HEK293T (cell line): Measurements from ENCODE around the gene NRM.
A peak's percentile ranks its signal among the peaks of the same experiment; 100 is the strongest.

ENCODE experiments used
- CTCF ChIA-PET: fragments of 350-600 bp; formaldehyde crosslinking; extraction: SDS; loops from one replicate; lab custom pipeline; 2021; ENCODE audit warnings: antibody characterized with exemption, inconsistent platforms; lab: Yijun Ruan, JAX
- POLR2A ChIA-PET: fragments of 350-600 bp; formaldehyde crosslinking; extraction: SDS; loops from one replicate; lab custom pipeline; 2020; ENCODE audit warnings: antibody characterized with exemption, inconsistent platforms; lab: Yijun Ruan, JAX
- DNase-seq: peaks from one replicate; pipeline ENCODE4 v3.0.0; 2012; ENCODE audit warnings: mixed read lengths; ENCODE audit errors: extremely low spot score
- ARNT ChIP-seq: fragments of 450-650 bp; IDR thresholded peaks from 2 replicates; pipeline ENCODE4 v1.6.1; 2017; ENCODE audit warnings: mild to moderate bottlenecking
- BHLHE40 ChIP-seq: fragments of 450-650 bp; IDR thresholded peaks from 2 replicates; pipeline ENCODE4 v1.6.1; 2016; ENCODE audit warnings: mild to moderate bottlenecking, moderate library complexity, borderline replicate concordance
- CTBP1 ChIP-seq: fragments of 450-650 bp; IDR thresholded peaks from 2 replicates; pipeline ENCODE4 v1.6.1; 2016; ENCODE audit warnings: borderline replicate concordance
- ELF4 ChIP-seq: fragments of 450-650 bp; IDR thresholded peaks from 2 replicates; pipeline ENCODE4 v1.6.1; 2017; ENCODE audit warnings: antibody characterized with exemption
- FOXA1 ChIP-seq: fragments of 450-650 bp; IDR thresholded peaks from 2 replicates; pipeline ENCODE4 v1.6.1; 2016; ENCODE audit warnings: mild to moderate bottlenecking
- FOXK2 ChIP-seq: fragments of 450-650 bp; IDR thresholded peaks from 2 replicates; pipeline ENCODE4 v1.6.1; 2016; ENCODE audit warnings: mild to moderate bottlenecking
- FOXM1 ChIP-seq: fragments of 450-650 bp; IDR thresholded peaks from 2 replicates; pipeline ENCODE4 v1.6.1; 2017; ENCODE audit warnings: mild to moderate bottlenecking, borderline replicate concordance
- HDGF ChIP-seq: fragments of 450-650 bp; IDR thresholded peaks from 2 replicates; pipeline ENCODE4 v1.6.1; 2017; ENCODE audit warnings: antibody characterized with exemption, borderline replicate concordance
- L3MBTL2 ChIP-seq: fragments of 450-650 bp; conservative IDR thresholded peaks from 2 replicates; pipeline ENCODE4 v1.6.1; 2016; ENCODE audit warnings: mild to moderate bottlenecking
- LEF1 ChIP-seq: fragments of 450-650 bp; IDR thresholded peaks from 2 replicates; pipeline ENCODE4 v1.6.1; 2017; ENCODE audit warnings: mild to moderate bottlenecking, borderline replicate concordance
- NFRKB ChIP-seq: fragments of 450-650 bp; IDR thresholded peaks from 2 replicates; pipeline ENCODE4 v1.6.1; 2016; ENCODE audit warnings: mild to moderate bottlenecking, moderate library complexity
- PKNOX1 ChIP-seq: fragments of 450-650 bp; IDR thresholded peaks from 2 replicates; pipeline ENCODE4 v1.6.1; 2016
- SP1 ChIP-seq: fragments of 450-650 bp; IDR thresholded peaks from 2 replicates; pipeline ENCODE4 v1.6.1; 2017
- SUZ12 ChIP-seq: fragments of 450-650 bp; IDR thresholded peaks from 2 replicates; pipeline ENCODE4 v1.6.1; 2016; ENCODE audit warnings: mild to moderate bottlenecking
- TARDBP ChIP-seq: fragments of 450-650 bp; IDR thresholded peaks from 2 replicates; pipeline ENCODE4 v1.6.1; 2016
- ZNF384 ChIP-seq: fragments of 450-650 bp; IDR thresholded peaks from 2 replicates; pipeline ENCODE4 v1.6.1; 2016

NRM gene

DNA sequence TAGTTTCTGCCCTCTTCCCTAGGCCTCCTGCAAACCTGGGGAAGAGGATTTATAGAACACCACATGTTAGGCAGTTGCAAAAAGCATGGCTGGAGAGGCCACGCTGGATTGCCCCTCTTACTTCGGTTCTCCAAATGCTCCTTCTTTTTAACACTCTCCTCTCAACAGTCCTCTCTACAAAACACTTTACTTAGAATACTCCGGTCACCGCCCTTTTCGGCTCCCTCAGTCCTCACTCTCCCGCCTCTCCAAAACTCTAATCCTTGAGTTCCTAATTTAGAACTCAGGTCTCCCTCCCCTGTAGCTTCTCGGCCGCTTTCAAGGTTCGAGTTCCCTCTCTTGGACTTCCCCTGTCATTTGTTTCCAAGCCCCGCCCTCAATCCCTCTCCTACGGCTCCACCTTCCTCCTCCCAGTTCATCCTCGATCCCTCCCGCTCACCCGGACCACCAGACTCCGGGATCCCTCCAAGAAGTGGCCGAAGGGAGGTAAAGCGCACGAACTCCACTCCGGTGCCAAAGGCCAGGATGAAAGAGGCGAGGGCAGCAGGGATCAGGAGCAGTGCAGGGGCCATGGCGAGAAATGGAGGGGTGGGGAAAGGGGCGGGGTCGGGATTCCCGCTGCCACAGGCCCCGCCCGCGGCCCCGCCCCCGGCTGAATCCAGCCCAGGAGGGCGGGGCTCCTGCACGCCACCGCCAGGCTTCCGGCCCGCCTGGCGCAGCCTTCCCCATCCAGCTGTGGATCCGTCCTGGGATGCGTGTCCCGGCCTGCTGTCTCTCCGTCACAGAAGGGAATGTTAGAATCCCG, at the start of gene NRM:
Gene NRM (minus strand): TSS at position 582 of the 805 bp plus-strand sequence. CDS start 10 bp downstream, at position 572.
- peak; percentile 94 for DNase-seq
- ChIA-PET POLR2A (interaction anchor here (0.7 to 6.3 kb wide), 12 partner anchors 9 to 75 kb away, joined by 3 to 101 read pairs (median 6); partner anchors contain the start of genes DHX16 and MDC1), CTCF (interaction anchor here (0.6 to 1.4 kb wide), 3 partner anchors 7 to 76 kb away, joined by 3 to 5 read pairs (median 4); no protein-coding TSS in a partner anchor)
- peak; percentile 58 for TF ChIP-seq PKNOX1
- TF ChIP-seq SP1, result no peak
- no peak for TF ChIP-seq FOXM1
- TF ChIP-seq TARDBP, result no peak
- peak; percentile 75 for TF ChIP-seq L3MBTL2

GRCh38 chr6:30740540-30740870, 49.7 kb upstream of the NRM start:
- DNase-seq, result no peak
- no peak for TF ChIP-seq LEF1
- no peak for TF ChIP-seq SUZ12
- TF ChIP-seq PKNOX1, result no peak
- TF ChIP-seq ARNT, result no peak
- ChIA-PET POLR2A (interaction anchor here (1.0 to 1.8 kb wide), 2 partner anchors 10 to 20 kb away, joined by 3 to 5 read pairs; partner anchors contain the start of gene TUBB), CTCF (no interaction called here)

DNA sequence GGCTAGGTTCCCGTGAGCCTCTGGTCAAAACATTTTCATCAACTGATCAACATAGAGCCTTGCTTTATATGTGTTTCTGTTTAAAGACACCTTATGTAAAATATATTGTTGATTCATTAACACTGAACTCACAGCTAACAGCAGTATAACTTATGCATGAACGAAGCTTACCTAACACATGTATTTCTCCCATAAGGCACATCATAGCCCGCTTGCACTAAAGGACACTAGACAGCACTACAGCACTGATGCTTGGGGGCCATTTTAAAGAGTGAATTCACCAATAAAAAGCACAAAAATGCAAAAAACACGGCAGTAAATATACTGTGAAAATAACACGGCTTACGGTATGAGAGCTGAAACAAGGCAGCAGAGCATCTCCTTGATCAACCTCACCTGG, 47.7 kb upstream of the NRM start:
- TF ChIP-seq FOXK2, result no peak
- TF ChIP-seq PKNOX1, result no peak
- TF ChIP-seq L3MBTL2, result no peak
- TF ChIP-seq ARNT, result no peak
- TF ChIP-seq SP1, result no peak
- no peak for TF ChIP-seq FOXA1
- no peak for TF ChIP-seq LEF1
- no peak for TF ChIP-seq SUZ12
- no peak for TF ChIP-seq HDGF
- TF ChIP-seq TARDBP, result no peak
- no peak for TF ChIP-seq NFRKB
- TF ChIP-seq BHLHE40, result no peak
- TF ChIP-seq CTBP1, result no peak
- no peak for TF ChIP-seq ZNF384
- TF ChIP-seq ELF4, result no peak
- TF ChIP-seq FOXM1, result no peak
- CTCF ChIA-PET, result interaction anchor here (0.9 kb wide), 1 partner anchor 341 kb away, joined by 3 read pairs; no protein-coding TSS in a partner anchor
- POLR2A ChIA-PET, result interaction anchor here (1.8 kb wide), 1 partner anchor 18 kb away, joined by 5 read pairs; the partner anchor contains the start of gene TUBB
- no peak for DNase-seq

- TF ChIP-seq HDGF (no peak), FOXA1 (no peak), LEF1 (no peak), TARDBP (no peak), ELF4 (no peak), SUZ12 (no peak), ARNT (no peak), SP1 (no peak), BHLHE40 (no peak), NFRKB (no peak), PKNOX1 (no peak), ZNF384 (no peak), L3MBTL2 (no peak), FOXM1 (no peak), FOXK2 (no peak), CTBP1 (no peak)
- DNase-seq, result no peak
- ChIA-PET CTCF (interaction anchor here (1.0 kb wide), 1 partner anchor 13 kb away, joined by 3 read pairs; no protein-coding TSS in a partner anchor), POLR2A (interaction anchor here (1.5 kb wide), 1 partner anchor 18 kb away, joined by 6 read pairs; the partner anchor contains the start of gene MDC1)
These were observed 45.0 kb upstream of the NRM start for GRCh38 chr6:30735668-30736314.

DNA sequence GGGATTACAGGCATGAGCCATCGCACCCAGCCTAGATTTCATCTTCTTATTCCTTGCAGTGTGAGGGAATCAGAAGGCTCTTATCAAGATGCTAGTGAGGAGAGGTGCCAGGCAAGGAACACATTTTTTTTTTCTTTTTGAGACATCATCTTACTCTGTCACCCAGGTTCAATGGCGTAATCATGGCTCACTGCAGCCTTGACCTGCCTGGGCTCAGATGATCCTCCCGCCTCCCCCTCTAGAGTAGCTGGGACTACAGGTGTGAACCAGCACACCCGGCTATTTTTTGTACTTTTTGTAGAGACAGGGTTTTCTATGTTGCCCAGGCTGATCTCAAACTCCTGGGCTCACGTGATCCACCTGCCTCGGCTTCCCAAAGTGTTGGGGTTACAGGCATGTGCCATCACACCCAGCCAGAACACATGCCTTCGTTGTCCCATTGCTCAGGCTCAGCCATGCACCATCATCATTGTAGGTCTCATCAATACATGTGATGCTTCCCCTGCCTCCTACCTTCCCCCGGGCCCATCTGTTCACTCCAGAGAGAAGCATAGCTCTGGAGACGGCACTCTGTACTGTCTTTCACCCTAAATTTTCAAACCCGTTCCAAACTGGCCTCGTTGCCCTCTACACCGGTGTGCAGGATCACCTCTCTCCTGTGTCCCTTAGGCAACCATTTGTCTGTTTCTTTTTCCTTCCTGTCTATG, 41.6 kb upstream of the NRM start:
- CTCF ChIA-PET, result interaction anchor here (1.0 to 4.7 kb wide), 3 partner anchors 52 to 191 kb away, joined by 3 to 88 read pairs (median 13); no protein-coding TSS in a partner anchor
- TF ChIP-seq LEF1 (no peak), ARNT (no peak), TARDBP (no peak), BHLHE40 (no peak), CTBP1 (no peak), HDGF (no peak), NFRKB (no peak), FOXK2 (no peak), SP1 (no peak), PKNOX1 (no peak), ZNF384 (no peak), FOXA1 (no peak), ELF4 (no peak), FOXM1 (no peak), L3MBTL2 (no peak)
- POLR2A ChIA-PET, result interaction anchor here (1.4 to 4.3 kb wide), 3 partner anchors 10 to 53 kb away, joined by 4 to 23 read pairs (median 22); partner anchors contain the start of gene FLOT1
- DNase-seq, result no peak
